Aortic smooth muscle cell (primary cell): ENCODE data around the gene MASTL. TPM values are rescaled to one million over a fixed set of nuclear protein-coding genes. Genes with fewer than 3 reads are reported as not detected.

Source experiments
- total RNA-seq: library from RNA; depleted of rRNA; stranded (reverse); fragments of >200 nt; gene quantifications from 2 replicates; pipeline ENCODE4 v1.2.3, GENCODE V29; 2014

Gene MASTL
- 13.2 and 26.2 TPM in 2 replicates for total RNA-seq

GRCh38 chr10:27155066-27155754 lies at the start of gene MASTL:
Gene MASTL (plus strand): TSS chr10:27155352. CDS start chr10:27155427, 75 bp downstream.

Other genes starting within 250 kb of the MASTL start
- gene ANKRD26, start 54.9 kb upstream of the MASTL start, total RNA-seq: 7.7 and 8.6 TPM in 2 replicates
- gene YME1L1, start 968 bp upstream of the MASTL start, total RNA-seq: 112 and 128 TPM in 2 replicates
- gene ACBD5, start 85.4 kb downstream of the MASTL start, total RNA-seq: 28.4 and 30.9 TPM in 2 replicates